ENCODE measurements around the gene MKRN3.

MKRN3 gene

DNA sequence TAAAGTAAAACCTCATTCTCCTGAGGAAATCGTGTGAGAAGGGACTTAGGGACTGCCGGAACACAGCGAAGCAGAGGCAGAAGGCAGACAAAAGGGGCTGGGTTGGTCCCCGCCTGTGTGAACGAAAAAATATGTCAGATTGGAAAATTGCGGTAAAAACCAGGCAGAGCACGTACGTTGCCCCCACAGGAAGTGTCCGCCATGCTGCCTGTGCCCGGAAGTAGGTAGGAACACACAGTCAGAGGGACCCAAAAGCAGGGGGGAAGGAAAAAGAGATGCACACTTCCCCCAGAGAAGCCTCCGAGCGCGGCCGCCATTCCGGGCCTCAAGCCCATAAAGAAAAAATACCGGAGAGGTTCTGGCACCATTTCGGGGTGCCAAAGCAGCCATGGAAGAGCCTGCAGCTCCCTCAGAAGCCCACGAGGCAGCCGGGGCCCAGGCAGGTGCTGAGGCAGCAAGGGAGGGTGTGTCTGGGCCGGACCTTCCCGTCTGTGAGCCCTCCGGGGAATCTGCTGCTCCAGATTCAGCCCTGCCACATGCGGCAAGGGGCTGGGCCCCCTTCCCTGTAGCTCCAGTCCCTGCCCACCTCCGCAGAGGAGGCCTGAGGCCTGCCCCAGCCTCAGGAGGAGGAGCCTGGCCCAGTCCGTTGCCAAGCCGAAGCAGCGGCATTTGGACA lies at the start of gene MKRN3:
Gene MKRN3, plus strand, starts transcription at position 280 of the 676 bp plus-strand sequence. Its CDS starts 109 bp downstream, at position 389.
- peak in 11 of 14 donors; percentile 3 to 62 (median 47) for DNase-seq

DNA sequence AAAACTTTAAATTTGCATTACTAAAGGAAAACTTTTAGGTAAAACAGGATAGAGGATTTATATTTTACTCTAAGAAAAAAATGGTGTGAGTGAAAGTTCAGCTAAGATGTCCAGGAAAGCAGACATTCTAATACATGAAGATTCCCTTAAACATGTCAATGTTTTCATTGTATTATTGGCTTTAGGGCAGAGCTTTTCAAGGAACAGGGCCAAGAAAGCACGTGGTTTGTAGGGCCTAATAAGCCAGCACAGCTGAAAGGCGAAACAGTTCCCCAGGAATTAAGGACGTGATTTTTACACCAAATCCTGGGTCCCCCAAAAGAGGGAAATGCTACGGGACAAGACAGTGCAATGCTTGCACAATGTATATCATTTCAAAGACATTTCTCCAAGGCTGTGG lies 48.6 kb upstream of the MKRN3 start:
- DNase-seq, result peak in 2 of 14 donors; percentile 1 to 4

DNA sequence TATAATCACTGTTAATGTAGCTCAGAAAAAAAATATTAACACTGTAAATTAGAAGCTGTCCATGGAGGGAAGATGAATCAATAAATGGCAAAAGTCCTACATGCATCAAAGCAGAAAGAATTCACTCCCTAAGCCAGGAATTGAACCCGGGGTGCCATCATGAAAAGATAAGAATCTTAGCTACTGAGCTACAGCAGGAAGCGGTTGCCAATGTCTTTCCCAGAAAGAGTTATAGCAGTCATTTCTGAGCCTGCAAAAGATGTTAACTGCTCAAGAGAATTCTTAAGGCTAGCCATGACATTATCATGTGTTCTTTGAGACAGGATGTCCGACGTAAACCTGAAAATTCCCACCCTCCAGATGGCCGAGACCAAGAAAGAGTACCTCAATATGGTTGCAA lies 47.4 kb upstream of the MKRN3 start:
- no peak for DNase-seq

DNA sequence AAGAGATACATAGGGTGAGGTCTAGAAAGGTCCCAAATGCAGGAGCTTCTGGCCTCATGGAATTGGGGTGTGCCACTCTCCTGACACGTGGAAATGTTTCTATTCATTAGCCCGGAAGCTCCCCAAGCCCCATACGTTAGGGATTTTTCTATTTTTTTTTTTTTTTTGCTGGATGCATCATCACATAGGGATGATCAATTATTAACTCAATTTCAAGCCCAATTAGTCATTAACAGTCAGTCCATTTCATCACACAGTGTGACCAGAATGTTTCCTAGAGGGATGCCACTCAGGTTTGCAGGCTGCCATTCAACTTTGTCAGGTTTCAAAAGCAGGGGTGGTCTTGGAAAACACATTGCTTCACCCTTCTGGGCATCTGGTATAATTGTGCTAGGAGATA lies 40.7 kb upstream of the MKRN3 start:
- no peak for DNase-seq

DNA sequence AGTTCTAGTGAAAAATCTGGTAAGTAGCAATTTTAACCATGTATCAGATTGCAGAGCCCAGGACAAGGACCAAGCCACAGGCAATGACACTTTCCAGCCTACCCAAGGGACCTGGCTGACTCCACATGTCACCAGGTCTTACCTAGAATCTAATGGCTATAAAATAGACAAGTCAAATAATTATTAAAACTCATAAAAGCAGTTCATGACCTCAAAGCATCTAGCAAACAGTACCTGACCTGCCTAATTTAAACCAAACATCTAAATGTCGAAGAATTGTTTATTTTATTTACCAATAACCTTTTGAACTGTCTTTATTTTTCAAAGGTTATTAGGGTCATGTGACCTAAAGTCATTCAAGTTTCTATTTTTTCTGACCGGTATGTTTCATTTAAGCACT lies 35.6 kb upstream of the MKRN3 start:
- no peak for DNase-seq

DNA sequence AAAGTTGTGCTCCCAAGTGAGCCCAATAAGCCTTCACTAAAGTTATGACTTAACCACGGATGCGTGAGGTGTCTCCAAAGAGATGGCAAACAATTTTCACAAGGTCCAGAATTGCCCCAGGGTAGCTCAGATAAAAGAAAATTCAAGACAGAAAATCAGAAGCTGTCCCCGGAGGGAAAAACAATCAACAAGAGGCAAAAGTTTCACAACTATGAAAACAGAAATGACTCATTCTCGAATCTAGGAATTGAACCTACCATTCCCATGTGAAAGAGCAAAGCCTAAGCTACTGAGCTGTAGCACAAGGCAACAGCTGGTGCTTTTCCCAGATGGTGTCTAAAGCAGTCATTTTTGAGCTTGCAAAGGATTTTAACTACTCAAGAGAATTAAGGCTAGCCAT lies 33.5 kb upstream of the MKRN3 start:
- DNase-seq, result no peak

DNA sequence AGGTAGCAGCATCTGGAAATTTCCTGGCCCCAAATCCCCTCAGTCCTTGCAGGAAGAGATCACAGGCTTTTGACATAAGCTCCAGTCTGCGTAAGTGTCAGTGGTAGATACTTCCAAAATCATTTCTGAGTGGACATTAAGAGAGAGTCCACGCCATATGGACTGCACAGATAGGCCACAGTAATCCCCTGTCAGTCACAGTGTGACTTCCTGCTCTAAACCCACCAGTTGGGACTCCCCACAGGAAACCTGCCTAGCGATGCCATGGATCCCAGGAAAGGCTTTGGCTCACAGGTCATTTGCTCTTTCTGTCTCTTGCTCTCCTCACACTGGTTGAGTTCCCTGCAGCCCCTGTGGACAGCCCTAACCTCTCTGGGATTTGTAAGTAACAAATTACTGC lies 28.8 kb upstream of the MKRN3 start:
- DNase-seq, result no peak

DNA sequence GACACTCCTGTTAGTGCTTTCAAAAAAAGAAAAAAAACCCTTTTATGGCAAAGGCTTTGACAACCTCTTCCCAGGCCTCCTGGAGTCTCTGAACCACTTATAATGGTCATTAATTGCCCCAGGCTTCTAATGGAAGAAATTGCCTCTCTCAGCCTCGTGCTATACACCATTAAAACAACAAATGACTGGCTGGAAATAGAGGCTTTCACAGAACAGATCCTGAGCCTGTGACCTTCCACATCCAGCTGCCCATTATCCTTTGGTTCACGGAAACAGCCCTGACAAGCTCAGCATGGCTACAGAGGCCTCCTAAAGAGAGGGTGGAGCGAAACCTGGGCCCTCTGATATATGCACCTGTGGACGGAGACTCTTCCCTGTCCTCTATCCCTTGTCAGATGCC lies 26.8 kb upstream of the MKRN3 start:
- no peak for DNase-seq

DNA sequence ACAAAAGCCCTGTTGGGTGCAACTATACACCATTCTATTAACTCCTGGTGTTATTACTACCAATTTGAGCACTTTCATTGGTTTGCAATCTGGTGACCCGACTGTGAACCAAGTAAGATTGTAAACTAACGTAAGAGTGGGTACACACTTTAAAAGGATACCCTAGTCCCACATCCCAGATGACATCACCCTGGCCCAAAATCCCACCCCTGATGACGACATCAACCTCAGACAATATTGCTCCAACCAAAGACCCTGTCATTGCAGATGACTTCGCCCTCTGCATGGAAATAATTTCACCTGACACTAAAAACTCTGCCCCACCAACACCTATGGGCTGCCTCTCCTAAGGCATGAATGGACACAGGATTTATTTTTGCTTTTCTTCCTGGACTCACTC lies 25.6 kb upstream of the MKRN3 start:
- no peak for DNase-seq

DNA sequence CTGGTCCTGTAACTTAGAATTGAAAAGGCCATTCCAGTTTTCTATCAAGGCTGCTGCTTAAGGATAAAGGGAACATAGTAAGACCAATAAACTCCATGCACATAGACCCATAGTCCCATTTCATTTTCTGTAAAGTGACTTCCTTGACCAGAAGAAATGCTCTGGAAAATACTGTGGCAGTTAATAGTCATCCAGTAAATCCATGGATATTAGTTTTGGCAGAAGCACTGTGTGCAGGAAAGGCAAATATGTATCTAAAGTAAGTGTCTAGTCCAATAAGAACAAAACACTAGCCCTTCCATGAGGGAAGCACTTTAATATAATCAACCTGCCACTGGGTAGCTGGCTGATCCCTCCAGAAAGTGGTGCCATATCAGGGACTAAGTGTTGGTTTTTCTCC lies 19.3 kb upstream of the MKRN3 start:
- no peak for DNase-seq

DNA sequence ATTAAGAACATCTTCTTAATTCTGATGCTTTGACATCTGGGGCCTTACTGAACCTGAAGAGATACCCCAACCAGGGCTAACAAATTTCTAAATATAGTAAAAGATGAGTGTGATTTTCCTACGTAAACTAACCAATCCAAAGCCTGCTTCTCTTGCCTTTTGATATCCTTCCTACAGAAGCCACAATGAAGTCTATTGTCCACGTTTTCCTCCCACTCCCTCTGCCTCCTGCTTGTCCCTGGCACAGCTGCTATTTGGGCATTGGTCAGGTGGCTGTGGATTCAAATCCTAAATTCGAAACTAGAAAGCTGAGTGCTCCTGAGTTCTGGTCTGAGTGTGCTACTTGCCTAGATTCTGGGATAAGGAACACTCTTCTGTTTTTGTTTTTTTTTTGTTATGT lies 17.4 kb upstream of the MKRN3 start:
- no peak for DNase-seq

DNA sequence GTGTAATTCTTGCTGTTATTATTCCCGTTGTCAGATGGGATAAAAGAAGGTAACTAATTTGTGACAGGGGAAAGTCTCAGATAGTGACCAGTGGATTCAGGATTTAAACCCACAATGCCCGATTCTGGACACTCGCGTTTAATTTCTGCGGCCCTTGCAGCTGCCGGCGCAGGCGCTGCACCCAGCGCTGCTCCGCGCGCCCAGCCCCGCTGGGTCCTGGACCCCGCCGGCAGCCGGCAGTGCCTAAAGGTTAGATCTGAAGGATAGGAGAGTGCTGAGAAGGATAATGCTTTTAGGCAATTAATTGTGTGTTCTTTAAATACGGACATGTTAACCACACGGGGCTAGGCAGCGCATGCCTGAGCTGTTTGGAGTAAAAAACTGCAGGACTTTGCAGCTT lies 3.6 kb upstream of the MKRN3 start:
- no peak for DNase-seq

DNA sequence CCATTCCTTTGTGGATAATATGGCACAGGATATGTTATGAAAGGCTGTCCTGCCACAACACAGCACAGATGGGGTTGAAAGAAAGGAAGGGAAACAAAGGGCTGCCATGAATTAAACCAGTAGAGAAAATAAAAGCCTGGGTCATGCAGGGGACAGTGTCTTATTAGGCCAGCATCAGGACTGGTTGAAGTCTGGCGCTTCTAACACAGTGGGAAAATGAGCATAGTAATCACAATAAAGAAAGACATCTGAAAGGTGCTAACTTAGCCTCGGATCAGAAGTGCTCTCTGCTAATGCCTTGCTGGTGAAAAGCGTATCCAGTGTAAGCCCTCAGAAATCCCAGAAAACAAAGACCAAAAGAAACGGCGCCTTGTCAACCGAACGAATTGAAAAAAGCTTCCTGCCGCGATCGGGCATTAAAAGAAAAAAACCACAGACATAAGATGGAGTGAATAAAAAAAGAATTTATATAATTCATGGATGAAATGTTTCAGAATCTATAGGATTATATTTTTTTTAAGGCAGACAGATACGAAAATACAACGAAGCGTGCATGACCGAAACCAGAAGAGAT lies 566 bp upstream of the MKRN3 start:
- DNase-seq, result no peak

DNA sequence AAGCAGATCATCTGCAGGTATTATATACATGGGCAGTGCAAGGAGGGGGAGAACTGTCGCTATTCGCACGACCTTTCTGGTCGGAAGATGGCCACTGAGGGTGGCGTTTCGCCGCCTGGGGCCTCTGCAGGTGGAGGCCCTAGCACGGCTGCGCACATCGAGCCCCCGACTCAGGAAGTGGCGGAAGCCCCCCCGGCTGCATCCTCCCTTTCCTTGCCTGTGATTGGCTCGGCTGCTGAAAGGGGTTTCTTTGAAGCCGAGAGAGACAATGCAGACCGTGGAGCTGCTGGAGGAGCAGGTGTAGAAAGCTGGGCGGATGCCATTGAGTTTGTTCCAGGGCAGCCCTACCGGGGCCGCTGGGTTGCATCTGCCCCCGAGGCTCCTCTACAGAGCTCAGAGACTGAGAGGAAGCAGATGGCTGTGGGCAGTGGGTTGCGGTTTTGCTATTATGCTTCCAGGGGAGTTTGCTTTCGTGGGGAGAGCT lies 639 bp downstream of the MKRN3 start:
- peak in 9 of 14 donors; percentile 2 to 58 (median 28) for DNase-seq

DNA sequence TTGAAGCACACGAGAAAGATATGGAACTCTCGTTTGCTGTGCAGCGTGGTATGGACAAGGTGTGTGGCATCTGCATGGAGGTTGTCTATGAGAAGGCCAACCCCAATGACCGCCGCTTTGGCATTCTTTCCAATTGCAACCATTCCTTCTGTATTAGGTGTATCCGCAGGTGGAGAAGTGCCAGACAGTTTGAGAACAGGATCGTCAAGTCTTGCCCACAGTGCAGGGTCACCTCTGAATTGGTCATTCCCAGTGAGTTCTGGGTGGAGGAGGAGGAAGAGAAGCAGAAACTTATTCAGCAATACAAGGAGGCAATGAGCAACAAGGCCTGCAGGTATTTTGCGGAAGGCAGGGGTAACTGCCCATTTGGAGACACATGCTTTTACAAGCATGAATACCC lies 1.2 kb downstream of the MKRN3 start:
- no peak for DNase-seq

DNA sequence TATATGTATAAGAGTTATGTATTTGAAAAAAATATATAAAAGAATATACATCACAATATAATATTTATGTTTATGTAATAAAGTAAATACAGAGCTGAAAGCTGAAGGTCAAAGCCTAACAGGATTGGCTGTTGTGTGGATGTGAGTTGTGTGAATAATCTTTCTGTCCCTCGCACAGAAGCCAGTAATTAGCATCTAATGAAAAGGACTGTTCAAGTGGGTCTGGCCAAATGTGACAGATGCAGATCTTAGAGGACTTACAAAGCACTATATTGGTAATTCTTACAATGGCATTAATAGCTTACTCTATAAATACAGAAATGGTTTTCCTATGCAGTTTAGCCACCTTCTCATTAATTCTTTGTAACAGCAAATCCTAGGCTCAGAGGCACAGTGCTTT lies 2.4 kb downstream of the MKRN3 start:
- peak in 1 of 14 donors; percentile 9 for DNase-seq

DNA sequence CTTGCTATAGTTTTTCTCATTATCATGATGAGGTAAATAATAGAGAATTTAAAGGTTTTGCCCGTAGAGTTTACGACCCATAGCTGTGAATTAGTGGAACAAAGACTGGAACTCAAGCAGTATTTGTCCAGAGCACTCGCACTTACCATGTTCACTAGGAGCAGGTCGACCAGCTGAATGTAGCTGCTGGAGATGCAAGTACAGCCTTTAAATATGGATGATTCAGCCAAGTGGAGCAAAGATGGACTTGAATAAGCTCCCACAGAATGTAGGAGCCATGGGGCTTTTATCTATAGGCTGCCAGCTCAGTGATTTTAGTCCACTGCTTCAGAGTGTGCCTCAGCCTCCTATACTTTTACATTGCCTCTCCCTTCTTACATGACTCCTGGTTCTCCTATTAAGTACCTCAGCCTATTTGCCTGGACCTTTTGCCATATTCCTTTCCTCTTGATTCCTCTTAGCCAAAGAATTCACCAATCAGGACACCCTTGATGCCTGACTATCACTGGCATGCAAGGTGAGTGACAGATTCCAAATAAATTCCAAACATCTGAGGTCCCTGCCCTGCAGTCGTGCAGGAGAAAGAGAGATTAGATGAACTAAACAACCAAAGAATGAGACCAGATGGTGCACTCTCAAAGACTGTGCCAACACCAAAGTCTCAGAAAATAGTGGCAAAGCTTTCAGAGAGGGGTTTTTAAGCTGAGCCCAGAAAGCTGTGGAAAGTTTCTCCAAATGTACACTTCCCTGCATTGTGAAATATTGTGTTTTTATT lies 3.9 kb downstream of the MKRN3 start:
- DNase-seq, result no peak

DNA sequence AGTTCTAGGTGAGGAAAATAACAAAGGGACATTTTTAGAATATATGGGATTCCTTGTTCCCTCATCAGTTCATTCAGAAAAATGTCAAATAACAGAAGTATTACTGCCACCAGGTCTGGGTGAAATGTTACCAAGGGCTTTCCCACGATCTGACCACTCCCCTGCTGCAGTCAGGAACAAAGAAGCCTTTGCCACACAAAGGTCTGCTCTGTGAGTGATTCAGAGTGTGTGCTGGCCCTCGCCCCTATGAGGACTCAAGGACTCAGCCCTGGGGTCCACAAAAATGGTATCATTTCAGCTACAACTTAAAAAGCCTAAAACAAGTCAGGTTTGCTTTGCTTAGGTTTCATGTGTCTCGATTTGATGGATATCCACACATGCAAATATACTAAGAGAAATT lies 5.0 kb downstream of the MKRN3 start:
- peak in 2 of 14 donors; percentile 1 to 12 for DNase-seq

DNA sequence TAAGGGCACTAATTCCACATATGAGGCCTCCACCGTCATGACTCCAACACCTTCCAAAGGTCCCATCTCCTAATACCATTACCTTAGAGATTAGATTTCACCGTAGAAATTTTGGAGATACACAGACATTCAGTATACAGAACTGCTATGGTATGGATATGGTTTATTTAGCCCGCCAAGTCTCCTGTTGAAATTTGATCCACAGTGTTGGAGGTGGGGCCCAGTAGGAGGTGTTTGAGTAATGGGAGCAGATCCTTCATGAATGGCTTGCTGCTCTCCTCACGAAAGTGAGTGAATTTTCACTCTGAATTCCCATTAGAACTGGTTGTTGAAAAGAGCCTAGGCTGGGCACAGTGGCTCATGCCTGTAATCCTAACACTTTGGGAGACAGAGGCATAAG lies 7.4 kb downstream of the MKRN3 start:
- DNase-seq, result no peak

DNA sequence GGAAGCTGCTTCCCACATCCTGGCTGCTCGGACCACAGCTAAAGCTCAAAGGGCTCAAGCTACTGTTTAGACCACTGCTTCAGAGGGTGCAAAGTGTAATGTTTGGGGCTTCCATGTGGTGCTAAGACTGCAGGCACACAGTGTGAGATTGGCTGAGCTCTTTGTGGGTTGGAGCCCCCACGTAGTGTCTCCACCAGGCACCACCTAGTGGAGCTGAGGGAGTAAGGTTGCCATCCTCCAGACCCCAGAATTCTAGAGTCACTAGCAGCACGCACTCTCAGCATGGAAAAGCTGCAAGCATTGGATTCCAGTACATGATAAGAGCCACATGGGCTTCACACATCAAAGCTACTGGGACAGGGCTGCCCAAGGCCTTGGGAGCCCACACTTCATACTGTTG lies 9.3 kb downstream of the MKRN3 start:
- no peak for DNase-seq

DNA sequence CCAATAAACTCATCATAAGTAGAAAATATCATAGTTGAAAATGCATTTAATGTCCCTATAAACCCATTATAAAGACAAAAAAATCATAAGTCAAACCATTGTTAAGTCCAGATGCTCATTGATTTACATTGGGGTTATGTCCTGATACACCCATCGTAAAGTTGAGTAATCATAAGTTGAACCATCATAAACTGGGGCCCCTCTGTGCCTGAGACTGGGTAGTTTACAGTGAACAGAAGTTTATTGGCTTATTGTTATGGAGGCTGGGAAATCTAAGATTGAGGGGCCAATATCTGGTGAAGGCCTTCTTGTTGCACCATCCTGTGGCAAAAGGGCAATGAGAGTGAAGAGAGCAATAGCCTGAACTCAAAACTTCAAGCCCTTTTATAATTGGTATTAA lies 10.6 kb downstream of the MKRN3 start:
- no peak for DNase-seq

DNA sequence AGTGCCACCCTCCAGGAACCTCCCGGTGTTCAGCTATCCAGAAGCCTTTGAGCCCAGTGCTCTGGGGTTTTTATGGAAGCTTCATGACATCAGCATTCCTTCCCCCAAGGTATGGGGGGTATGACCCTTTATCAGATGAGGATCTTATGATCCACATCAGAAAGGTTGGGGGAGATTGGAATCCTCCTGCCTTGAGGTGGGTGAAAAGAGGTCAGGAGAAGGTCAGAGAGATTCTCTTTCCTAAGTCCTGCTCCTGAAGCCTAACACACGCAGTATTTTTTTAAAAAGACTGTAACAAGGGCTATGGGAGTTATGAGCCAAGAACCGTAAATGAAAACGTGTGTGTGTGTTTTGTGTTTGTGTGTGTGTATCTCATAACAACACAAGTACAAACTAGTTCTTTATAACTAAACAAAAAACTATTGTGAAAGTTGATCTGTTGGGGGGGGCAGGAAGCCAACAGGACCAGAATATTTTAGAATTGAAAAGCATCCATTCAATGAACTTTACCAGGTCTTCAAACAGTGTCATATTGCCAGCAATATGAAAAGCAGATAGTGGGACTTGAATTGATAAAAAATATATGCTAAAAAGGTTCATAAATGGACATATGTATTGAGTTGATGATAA lies 13.2 kb downstream of the MKRN3 start:
- no peak for DNase-seq

DNA sequence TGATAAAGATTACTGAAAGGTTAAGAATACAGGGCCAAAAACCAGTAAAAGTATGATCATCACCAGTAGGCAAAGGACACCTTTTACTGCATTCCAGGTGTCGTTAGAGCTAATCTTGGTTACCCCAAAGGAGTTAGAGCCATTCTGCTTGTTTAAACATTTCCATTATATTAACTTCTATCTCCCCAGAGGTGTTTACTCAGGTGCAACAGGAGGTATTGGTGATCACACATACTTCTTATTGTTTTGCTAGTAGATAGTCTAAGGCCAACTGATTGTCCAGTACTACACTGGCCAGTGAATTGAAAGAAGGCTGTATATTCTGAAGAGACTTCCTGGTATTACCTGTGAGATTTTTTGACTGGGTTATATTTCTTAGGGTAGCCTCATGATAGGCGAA lies 22.8 kb downstream of the MKRN3 start:
- no peak for DNase-seq
